Measurements from ENCODE around the gene CCDC89. TPM values are rescaled to one million over a fixed set of nuclear protein-coding genes. Genes with fewer than 3 reads are reported as not detected.
A peak's percentile ranks its signal among the peaks of the same experiment; 100 is the strongest.

The CCDC89 gene
- total and polyA plus RNA-seq, 8 donors = 0.25 to 10.4 (median 1.7) TPM

DNA sequence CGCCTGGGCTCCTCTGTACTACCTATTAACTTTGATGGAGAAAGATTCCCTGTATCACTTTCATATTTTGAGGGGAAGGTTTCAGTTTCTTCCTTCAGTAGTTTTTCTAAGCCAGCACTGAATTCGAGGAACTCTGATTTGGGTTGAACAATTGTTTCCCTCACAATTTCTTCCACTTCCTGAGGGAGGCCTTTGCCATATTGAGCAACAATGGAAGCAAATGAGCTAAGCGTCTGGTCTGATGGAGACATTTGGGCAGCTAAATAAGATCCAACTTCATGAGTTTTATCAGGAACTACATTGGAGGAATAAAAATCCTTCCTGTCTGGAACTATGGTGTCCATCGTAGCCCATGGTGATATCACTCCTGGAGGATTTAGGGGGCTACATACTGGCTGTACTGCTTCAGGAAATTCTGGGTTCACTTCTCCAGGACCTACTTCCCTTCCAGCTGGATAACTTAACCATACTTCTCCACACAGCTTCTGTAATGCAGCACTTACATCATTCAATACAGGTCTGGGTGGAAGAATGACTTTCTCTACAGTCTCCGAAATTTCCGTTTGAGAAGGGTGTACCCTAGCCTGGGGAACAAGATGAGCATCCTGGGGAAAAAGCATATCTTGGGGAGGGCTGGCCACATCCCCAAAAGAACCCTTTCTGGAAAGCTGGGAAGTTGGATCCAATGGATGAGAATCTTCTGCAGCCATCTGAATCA, 38.9 kb upstream of the CCDC89 start:
- H3K4me3 ChIP-seq = no peak overlapping the region
- H3K4me1 ChIP-seq = no peaks in the 10 kb centered on the region
- no peak for DNase-seq
- 72 to 88% (median 74%) methylated on average over 6 of the region's 6 CpGs for WGBS, 5 donors
- no peak overlapping the region for H3K27ac ChIP-seq
- TF ChIP-seq, protein P1, sequence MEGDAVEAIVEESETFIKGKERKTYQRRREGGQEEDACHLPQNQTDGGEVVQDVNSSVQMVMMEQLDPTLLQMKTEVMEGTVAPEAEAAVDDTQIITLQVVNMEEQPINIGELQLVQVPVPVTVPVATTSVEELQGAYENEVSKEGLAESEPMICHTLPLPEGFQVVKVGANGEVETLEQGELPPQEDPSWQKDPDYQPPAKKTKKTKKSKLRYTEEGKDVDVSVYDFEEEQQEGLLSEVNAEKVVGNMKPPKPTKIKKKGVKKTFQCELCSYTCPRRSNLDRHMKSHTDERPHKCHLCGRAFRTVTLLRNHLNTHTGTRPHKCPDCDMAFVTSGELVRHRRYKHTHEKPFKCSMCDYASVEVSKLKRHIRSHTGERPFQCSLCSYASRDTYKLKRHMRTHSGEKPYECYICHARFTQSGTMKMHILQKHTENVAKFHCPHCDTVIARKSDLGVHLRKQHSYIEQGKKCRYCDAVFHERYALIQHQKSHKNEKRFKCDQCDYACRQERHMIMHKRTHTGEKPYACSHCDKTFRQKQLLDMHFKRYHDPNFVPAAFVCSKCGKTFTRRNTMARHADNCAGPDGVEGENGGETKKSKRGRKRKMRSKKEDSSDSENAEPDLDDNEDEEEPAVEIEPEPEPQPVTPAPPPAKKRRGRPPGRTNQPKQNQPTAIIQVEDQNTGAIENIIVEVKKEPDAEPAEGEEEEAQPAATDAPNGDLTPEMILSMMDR (IDR thresholded peaks at IDR 0.05) = no peak
- TF ChIP-seq POLR2A (IDR thresholded peaks at IDR 0.05) (no peak), POLR2AphosphoS5 (IDR thresholded peaks at IDR 0.05) (no peak), EP300 (IDR thresholded peaks at IDR 0.05) (no peak)
- intact Hi-C loops (cut with DNase I; ENCODE audit: low total_unique reads) = no loop called here
- peaks cover 0 to 10% (median 9%) of the 10 kb centered on the region in 4 donors for H3K36me3 ChIP-seq
- H3K9me3 ChIP-seq = no peaks in the 10 kb centered on the region
- no peaks in the 10 kb centered on the region for H3K27me3 ChIP-seq

DNA sequence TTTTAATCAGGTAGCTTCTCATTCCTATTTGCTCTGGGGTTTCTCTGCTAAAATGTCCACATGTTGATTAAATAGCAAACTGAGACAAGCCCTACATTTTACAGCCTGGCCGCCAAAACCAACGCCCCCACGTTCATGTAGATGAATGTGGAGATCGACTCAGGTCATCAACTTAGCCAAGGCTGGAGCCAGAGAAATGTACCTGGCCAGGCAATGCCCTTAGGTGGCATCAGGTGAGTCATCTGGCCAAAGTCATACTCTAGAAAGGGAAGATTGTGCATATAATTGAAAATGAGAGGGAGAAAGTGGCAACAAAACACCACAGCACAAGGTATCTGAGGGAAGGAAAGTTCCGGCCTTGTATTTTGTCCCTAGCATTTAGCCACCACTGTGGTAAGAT, 37.1 kb upstream of the CCDC89 start:
- H3K9me3 ChIP-seq = no peaks in the 10 kb centered on the region
- intact Hi-C loops (cut with DNase I; ENCODE audit: low total_unique reads) = no loop called here
- H3K4me1 ChIP-seq = peaks cover 0 to 2% (median 0%) of the 10 kb centered on the region in 4 donors
- WGBS, 5 donors = 67 to 88% (median 79%) methylated on average over 5 of the region's 5 CpGs
- TF ChIP-seq EP300 (IDR thresholded peaks at IDR 0.05) = no peak
- TF ChIP-seq, protein P1 (IDR thresholded peaks at IDR 0.05) = no peak
- no peak for TF ChIP-seq POLR2AphosphoS5 (IDR thresholded peaks at IDR 0.05)
- TF ChIP-seq POLR2A (IDR thresholded peaks at IDR 0.05) = no peak
- DNase-seq = no peak
- H3K4me3 ChIP-seq = no peak overlapping the region
- no peaks in the 10 kb centered on the region for H3K27me3 ChIP-seq
- peaks cover 0 to 10% (median 9%) of the 10 kb centered on the region in 4 donors for H3K36me3 ChIP-seq
- no peak overlapping the region for H3K27ac ChIP-seq

DNA sequence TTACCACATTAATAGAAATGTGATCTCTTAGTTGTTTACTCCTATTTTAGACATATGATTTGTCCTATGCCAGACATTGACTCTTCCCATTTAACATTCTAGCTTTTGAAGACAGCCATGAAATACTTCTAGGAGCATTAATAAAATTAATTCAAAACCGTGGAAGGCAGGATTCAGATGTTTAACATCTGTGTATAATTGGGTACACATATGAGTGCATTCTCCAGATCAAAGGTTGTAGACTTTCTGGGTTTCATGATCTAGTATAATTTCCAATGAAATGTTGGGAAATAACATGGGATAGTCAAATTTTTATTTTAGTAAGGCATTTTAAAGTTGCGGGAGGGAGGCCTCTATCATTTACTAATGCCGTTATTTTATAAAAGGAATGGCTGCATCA, 35.2 kb upstream of the CCDC89 start:
- H3K9me3 ChIP-seq = no peaks in the 10 kb centered on the region
- H3K27me3 ChIP-seq = no peaks in the 10 kb centered on the region
- intact Hi-C loops (cut with DNase I; ENCODE audit: low total_unique reads) = no loop called here
- 85 to 94% (median 90%) methylated on average over 3 of the region's 3 CpGs for WGBS, 5 donors
- H3K4me1 ChIP-seq = peaks cover 0 to 4% (median 0%) of the 10 kb centered on the region in 4 donors
- no peak overlapping the region for H3K27ac ChIP-seq
- H3K36me3 ChIP-seq = no peaks in the 10 kb centered on the region
- DNase-seq = no peak
- H3K4me3 ChIP-seq = no peak overlapping the region
- TF ChIP-seq, protein P1 (IDR thresholded peaks at IDR 0.05) = no peak
- TF ChIP-seq EP300 (IDR thresholded peaks at IDR 0.05) (no peak), POLR2AphosphoS5 (IDR thresholded peaks at IDR 0.05) (no peak), POLR2A (IDR thresholded peaks at IDR 0.05) (no peak)

DNA sequence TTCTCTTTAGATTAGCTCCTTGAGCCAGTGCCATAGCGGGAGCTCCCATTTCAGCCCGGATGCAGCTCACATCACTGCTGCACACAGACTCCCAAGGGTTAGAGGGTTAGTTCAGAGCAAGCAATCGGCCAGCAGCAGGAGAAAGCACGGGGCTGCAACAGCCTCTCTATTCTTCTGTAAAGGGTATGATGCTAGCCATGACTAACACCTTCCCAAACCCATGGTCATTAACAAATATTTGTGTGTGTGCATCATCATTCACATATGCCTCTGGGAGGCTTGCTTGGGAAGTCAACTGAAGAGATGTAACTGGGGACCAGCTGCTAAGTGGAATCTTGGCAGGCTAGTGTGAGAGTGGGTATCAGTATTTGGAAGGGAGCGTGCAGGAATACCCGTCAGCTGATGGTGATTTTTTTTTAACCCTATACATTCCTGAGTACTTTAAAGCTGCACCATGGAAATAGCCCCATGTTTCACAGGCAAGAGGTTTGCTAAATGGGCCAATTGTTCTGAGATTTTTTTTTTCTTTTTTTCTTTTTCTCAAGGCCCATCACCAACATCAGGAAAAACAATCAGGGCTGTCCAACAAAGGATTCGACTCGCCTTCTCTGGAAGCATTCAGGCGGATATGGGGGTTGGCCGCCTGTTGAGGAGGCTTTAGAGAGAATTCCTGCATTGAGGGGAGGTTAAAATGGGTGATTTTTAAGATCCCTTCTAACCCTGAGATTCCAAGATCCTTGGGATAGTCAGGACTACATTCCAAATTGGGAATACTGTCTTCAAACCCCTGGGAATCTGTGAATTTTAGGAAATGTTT, 33.2 kb upstream of the CCDC89 start:
- peak in 1 of 2 donors; percentile 76 for DNase-seq
- Histone ChIP-seq H3K4me3 (peak overlapping the region; percentile 4 to 13 (median 12)), H3K27me3 (no peaks in the 10 kb centered on the region), H3K4me1 (peaks cover 0 to 4% (median 0%) of the 10 kb centered on the region in 4 donors), H3K36me3 (no peaks in the 10 kb centered on the region), H3K27ac (peak overlapping the region; percentile 39 to 73 (median 59)), H3K9me3 (no peaks in the 10 kb centered on the region)
- WGBS, 5 donors = 45 to 60% (median 57%) methylated on average over 10 of the region's 10 CpGs
- TF ChIP-seq, protein P1 (IDR thresholded peaks at IDR 0.05) = no peak
- TF ChIP-seq POLR2AphosphoS5 (IDR thresholded peaks at IDR 0.05) (peak; percentile 24 to 80 (median 33)), POLR2A (IDR thresholded peaks at IDR 0.05) (no peak), EP300 (IDR thresholded peaks at IDR 0.05) (no peak)
- intact Hi-C loops (cut with DNase I; ENCODE audit: low total_unique reads) = no loop called here

Data from stomach (tissue), 9 donors.